GM18511 (cell line): ENCODE data around the gene EMID1.

Experiments used
- ATAC-seq: cut with Tn5 transposase; IDR thresholded peaks from one replicate; pipeline ENCODE4 v1.9.1; 2021; ENCODE audit warnings: mild to moderate bottlenecking, moderate library complexity; ENCODE audit not compliant: unreplicated experiment

Gene EMID1

DNA sequence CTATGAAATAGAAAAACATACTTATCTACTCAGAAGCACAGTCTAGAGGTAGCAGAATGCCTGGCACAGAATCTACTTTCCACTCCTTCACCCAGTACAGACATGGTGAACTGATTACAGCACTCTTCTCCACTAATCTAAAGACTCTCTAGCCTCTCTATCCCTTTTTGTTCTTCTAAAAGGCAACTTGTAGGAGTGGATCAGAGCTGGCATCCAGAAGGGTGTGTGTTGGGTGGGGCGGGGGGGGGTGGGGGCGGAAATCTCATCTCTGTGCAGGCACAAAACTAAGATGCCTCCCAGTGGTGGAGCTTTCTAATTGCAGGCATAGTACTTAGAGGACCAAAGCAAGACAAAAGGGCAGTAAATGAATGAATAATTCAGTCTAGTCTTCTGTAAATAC lies 11.5 kb upstream of the EMID1 start:
- no peak for ATAC-seq

GRCh38 chr22:29195118-29195963 lies 10.4 kb upstream of the EMID1 start:
- ATAC-seq, result no peak

- ATAC-seq, result no peak
These were observed 9.6 kb upstream of the EMID1 start for GRCh38 chr22:29195964-29196666.

DNA sequence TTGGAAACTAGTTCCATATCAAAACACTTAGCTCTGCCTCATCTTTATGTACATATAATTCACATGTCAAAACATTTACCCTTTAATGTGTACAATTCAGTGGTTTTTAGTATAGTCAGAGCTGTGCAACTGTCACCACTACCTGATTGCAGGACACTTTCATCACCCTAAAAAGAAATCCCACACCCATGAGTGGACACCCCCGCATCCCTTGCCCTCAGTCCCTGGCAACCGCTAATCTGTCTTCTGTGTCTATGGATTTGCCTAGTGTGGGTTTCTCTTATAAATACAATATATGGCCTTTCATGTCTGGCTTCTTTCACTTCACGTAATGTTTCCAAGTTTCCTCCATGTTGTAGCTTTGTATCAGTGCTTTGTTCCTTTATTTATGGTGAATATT lies 8.6 kb upstream of the EMID1 start:
- ATAC-seq, result no peak

DNA sequence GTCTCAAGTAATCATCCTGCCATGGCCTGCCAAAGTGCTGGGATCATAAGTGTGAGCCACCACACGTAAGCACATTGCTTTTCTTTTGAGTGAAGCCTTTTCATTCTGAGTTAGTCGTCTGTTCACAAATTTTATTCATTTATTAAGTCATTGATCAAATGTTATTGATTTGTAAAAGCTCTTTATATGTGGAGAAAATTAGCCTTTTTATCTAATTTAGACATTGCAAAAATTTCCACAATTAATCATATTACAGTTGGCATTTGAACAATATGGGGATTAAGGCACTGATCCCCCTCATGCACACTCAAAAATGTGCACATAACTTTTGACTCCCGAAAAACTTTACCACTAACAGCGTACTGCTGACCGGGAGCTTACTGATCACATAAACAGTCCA lies 7.5 kb upstream of the EMID1 start:
- no peak for ATAC-seq

GRCh38 chr22:29199702-29200400 lies 5.8 kb upstream of the EMID1 start:
- no peak for ATAC-seq

DNA sequence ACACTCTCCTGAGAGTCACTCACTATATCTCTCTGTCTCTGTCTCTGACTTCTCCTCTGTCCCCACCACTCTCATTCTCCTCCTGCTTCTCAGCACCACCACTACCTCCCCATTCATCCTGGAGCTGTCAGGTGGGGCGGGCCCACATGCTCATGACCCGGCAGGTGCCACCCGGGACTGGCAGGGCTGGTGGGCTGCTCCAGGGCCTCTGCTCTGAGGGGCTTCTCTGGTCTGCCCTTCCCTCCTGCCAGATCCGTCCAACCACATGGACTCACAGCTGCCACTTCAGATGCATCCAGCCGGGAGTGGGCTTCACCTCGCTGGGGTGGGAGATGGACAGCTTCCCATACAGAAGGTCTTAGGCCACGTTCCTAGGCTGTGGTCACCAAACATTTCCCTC lies 4.8 kb upstream of the EMID1 start:
- no peak for ATAC-seq

- no peak for ATAC-seq
These were observed 3.9 kb upstream of the EMID1 start for GRCh38 chr22:29201782-29202181.

GRCh38 chr22:29202212-29203192 lies 3.2 kb upstream of the EMID1 start:
- ATAC-seq, result peak; percentile 80

DNA sequence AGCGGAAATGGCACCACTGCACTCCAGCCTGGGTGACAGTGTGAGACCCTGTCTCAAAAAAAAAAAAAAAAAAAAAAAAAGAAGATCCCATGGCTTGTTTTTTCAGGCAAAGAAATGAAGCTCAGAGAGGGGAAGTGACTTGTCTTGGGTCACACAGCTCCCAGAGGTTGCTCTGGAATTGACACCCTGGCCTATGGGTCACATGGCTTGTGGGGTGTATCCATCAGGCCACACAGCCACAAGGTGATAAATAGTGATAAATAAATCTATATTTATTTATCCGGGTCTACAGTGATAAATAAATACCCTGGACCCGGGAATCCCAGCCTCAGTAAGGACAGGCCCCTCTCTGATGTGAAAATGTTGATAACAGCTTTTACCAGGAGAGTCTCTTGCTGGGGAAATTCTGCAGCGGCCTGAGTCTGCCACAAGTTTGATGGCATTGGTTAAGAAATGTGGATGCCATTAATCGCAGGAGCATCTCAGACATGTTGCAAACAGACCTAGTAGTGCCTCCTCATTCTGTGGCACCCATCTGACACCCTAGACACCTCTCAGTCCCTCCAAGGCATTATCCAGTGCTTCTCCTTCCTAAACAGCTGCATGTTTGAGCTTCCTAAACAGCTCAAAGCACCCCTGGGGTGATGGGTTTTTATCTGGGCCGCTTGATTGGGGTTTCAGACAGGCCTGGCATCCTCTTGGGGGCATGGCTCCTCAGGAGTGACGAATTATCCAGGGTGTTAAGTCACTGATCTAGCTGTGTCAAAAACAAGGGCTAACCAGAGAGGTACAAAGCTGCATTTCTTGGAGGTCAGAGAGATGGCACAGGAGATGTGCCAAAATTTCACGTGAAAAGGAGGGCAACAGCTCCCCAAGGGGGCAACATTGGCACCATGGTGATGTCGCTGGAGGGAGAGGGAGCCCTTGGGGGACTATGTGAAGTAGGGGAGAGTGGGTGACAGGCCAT lies 1.9 kb upstream of the EMID1 start:
- ATAC-seq, result no peak

- ATAC-seq, result no peak
These were observed 1.1 kb upstream of the EMID1 start for GRCh38 chr22:29204455-29205183.

- no peak for ATAC-seq
These were observed 473 bp upstream of the EMID1 start for GRCh38 chr22:29205252-29205593.

GRCh38 chr22:29206372-29207242 lies 911 bp downstream of the EMID1 start:
- ATAC-seq, result no peak

GRCh38 chr22:29207243-29207550 lies 1.5 kb downstream of the EMID1 start:
- ATAC-seq, result no peak

GRCh38 chr22:29207562-29208501 lies 2.1 kb downstream of the EMID1 start:
- ATAC-seq, result no peak

DNA sequence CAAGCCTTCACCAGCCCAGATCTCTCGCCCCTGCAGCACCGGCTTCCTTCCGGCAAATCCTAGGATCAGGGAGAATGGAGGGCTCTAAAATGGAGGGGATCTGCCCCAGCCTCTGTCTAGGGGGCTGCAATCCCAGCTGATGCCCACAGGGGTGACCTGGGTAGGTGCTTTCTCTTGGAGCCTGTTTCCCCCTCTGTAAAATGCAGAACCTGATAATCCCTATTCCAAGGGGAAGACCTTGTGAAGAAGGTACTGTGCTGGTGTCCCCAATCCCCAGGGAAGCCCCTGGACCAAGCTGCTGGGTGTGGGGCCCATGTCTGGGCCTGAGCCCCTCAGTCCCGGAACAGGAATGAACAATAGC lies 2.8 kb downstream of the EMID1 start:
- ATAC-seq, result no peak
